ENCODE measurements around the gene ZNF554.

The ZNF554 gene

GRCh38 chr19:2827840-2828489, 8.3 kb downstream of the ZNF554 start:
- no peak for DNase-seq (ENCODE audit: low read depth)

DNA sequence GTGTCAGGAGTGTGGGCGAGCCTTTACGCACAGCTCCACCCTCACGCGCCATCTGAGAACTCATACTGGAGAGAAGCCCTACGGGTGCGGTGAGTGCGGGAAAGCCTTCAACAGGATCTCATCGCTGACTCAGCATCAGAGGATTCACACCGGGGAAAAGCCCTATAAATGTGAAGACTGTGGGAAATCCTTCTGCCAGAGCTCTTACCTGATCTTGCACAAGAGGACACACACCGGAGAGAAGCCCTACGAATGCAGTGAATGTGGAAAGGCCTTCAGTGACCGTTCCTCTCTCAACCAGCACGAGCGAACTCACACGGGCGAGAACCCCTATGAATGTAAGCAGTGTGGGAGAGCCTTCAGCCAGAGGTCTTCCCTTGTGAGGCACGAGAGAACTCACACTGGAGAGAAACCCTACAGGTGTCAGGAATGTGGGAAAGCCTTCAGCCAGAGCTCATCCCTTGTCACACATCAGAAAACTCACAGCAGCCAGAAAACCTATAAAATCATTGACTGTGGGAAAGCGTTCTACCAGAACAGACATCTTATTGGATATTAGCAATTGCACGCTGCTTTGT, 14.7 kb downstream of the ZNF554 start:
- no peak for DNase-seq (ENCODE audit: low read depth)

DNA sequence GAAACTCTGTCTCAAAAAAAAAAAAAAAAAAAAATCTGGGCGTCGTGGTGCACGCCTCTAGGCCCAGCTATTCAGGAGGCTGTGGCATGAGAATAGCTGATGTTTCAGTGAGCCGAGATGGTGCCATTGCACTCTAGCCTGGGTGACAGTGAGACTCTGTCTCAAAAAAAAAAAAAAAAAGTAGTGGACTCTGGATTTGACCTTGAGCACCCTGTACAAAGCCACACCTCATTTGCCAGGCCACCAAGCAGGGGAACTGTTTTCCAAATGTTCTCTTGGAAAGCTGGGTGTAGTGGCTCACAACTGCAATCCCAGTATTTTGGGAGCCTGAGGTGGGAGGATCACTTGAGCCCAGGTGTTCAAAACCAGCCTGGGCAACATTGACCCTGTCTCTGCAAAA, 17.8 kb downstream of the ZNF554 start:
- DNase-seq (ENCODE audit: low read depth), result no peak

DNA sequence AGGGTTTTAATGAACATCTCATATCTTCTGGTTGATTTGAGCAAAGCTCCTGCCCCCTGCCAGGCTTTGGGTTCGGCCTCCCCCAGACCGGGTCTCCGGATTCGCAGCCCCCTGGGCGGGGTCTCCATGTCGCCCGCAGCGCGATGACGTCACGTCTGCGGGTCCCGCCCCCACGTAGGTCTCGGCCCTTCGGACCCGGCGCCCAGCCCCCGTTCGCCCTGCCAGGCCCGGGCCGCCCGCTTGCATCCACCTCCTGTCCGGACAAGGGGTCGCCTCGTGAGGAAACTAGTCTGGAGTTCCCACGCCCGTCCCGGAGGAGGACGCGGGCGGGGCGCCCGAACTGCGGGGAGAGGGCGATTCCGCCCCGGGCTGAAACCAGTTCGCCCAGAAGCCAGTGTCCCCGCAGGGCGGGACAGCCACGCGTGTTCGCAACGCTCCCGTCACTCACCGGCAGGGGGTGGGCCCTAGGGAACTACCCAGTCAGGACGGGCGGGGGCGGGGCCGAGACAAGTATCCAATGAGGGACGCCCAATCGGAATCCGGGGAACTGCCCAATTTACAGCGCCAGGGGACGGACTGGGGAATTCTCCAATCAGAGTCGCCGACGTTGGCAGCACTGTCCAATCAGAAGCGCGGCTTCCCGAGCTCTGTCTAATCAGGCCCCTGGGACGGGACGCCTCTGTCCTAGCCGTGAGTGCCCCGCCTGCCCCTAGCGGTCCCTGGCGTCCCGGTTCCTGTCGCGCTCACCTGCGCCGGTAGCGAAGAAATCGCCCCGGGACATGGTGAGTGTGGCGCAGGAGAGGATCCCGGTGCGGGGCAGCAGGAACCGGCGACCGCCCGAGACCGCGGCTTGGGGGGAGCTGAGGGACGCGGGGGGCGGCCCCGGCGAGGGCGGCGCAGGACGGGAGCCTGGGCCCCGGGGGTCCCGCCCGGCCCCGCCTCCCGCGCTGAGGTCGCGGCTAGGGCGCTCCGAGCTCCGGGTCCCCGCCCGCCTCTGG, 21.4 kb downstream of the ZNF554 start, which contains the start of gene ZNF555:
Gene ZNF555 (plus strand): TSS at position 682 of the 998 bp plus-strand sequence. CDS start 98 bp downstream, at position 780.
- peak; percentile 99 for DNase-seq (ENCODE audit: low read depth)

GRCh38 chr19:2841855-2842574, 22.3 kb downstream of the ZNF554 start:
- no peak for DNase-seq (ENCODE audit: low read depth)

GRCh38 chr19:2845107-2845506, 25.4 kb downstream of the ZNF554 start:
- no peak for DNase-seq (ENCODE audit: low read depth)

DNA sequence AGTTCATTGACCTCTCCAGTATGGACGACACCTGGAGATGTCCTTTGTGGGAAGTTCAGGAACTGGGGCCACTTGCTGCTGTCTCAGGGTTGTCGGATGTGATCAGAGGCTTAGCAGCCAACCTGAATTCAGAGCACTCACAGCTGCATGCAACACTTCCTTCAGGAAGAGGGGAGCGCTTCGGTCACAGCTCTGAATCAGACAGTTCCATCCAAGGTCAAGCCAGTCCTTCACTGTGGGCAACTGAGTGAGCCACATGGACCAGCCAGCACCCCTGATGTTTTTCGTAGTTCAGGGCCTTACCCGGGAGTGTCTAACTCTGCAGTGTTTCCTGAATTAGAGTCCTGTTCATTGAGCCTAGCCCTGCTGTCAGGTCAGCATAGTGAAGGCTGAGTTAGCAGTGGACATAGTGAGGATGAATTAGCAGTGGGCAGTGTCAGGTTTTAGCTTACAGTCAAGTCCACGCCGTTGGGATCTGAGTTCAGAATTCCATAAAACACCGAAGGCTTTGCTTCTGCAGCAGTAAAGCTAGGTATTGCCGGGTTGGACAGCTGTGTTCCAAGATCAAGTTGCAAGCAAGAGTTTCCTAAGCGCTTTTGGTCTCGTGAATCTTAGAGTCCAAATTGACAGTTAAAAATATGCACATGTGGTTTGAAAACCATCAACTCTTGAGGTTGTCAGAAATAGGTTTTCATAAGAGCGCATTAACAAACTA, 26.7 kb downstream of the ZNF554 start:
- no peak for DNase-seq (ENCODE audit: low read depth)

GRCh38 chr19:2847507-2847906, 27.8 kb downstream of the ZNF554 start:
- DNase-seq (ENCODE audit: low read depth), result no peak

GRCh38 chr19:2848616-2849015, 28.9 kb downstream of the ZNF554 start:
- DNase-seq (ENCODE audit: low read depth), result no peak

- no peak for DNase-seq (ENCODE audit: low read depth)
Observed at GRCh38 chr19:2850256-2850925, 30.7 kb downstream of the ZNF554 start.

DNA sequence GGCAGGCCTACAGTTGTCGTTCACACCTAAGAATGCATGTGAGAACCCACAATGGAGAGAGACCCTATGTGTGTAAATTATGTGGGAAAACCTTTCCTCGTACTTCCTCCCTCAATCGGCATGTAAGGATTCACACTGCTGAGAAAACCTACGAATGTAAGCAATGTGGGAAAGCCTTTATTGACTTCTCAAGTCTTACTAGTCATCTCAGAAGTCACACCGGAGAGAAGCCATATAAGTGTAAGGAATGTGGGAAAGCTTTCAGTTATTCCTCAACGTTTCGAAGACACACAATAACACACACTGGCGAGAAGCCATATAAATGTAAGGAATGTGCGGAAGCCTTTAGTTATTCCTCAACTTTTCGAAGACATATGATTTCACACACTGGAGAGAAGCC, 32.9 kb downstream of the ZNF554 start:
- no peak for DNase-seq (ENCODE audit: low read depth)

DNA sequence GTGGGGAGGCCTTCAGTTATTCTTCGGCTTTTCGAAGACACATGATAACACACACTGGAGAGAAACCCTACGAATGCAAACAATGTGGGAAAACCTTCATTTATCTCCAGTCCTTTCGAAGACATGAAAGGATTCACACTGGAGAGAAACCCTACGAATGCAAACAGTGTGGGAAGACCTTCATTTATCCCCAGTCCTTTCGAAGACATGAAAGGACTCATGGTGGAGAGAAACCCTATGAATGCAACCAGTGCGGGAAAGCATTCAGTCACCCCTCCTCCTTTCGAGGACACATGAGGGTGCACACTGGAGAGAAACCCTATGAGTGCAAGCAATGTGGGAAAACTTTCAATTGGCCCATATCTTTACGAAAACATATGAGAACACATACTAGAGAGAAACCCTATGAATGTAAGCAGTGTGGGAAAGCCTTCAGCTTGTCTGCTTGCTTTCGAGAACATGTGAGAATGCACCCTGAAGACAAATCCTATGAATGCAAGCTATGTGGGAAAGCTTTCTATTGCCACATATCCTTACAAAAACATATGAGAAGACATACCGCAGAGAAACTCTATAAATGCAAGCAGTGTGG, 33.4 kb downstream of the ZNF554 start:
- no peak for DNase-seq (ENCODE audit: low read depth)

DNA sequence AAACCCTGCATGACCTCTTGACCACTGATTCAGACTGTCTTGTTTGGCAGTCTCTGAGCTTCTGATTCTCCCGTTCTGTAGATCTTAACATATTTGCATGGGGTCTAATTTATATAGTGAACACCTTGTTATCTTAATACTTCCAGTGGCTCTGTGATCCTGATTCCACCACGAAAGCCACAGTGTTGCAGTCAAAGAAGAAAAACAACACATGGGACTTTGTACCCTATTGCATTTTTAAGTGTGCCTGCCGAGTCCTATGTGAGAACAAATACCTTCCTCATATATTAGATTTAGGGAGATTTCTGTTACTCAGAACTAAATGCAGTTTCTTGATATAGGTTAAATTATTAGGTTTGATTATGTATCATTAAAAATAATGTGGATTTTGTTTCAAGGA, 35.2 kb downstream of the ZNF554 start:
- DNase-seq (ENCODE audit: low read depth), result no peak

DNA sequence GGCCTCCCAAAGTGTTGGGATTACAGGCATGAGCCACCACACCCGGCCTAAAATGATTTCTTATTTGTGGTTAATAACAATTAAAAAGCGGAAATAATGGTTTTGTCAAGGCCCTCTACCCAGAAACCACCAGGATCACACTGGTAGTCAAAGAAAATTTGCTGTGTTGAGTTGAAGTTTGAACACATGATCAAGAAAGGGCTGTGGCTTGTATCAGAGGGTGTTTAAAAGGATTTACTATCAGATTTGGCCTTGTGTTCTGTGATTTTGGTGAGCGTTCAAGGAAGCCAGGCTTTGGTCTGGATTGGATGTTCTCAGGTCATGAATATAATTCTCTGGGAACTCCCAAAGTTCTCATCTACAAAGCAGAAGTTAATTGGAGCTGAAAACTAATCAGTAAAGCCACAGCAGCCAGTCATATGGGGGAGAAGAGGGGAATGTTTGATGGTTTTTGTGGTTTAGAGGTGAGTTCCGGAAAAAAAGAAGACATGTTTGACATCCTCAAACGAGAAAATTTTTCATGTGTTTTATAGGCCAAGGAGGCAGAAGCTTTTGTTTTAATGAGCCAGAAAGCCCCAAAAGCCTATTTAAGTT, 36.9 kb downstream of the ZNF554 start:
- DNase-seq (ENCODE audit: low read depth), result no peak

GRCh38 chr19:2858864-2859263, 39.2 kb downstream of the ZNF554 start:
- DNase-seq (ENCODE audit: low read depth), result no peak

DNA sequence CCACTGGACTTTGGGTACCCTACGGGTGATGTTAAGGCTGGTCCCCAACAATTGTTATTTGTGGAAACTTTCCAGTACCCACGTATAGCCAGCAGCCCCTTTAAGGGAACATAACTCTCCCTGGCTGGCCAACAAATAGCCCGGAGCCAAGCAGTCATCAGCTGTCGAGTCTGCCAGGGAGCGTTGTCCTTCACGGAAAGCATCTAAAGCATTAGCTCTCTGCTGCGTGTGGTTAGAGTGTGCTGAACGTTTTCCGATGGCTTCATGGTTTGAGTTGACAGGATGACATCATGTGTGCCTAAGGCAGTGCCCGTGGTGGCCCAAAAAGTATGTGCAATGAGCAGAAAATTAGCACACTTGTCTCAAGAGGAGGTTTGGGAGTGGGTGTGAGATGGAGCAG, 44.1 kb downstream of the ZNF554 start:
- DNase-seq (ENCODE audit: low read depth), result no peak

- no peak for DNase-seq (ENCODE audit: low read depth)
Observed at GRCh38 chr19:2865334-2866100, 45.8 kb downstream of the ZNF554 start.

DNA sequence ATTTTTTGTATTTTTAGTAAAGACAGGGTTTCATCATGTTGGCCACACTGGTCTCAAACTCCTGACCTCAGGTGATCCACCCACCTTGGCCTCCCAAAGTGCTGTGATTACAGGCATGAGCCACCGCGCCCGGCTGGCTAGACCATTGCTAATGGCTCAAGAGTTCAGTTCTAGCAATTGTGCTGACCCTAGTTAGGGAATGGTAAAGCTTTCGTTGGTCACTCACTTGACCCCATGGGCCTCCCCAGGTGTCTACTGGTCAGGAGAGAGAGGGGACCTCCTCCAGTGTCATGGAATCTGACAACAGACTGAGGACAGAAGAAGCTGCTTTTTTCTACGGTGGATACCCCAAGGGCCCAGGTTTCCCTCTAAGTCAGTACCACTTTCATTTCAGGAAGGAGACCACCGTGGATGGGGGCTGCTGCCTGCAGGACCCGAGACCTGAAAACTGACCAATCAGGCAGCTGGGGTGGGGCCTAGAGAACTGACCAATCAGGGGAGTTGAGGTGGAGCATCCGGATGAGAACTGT, 46.9 kb downstream of the ZNF554 start:
- no peak for DNase-seq (ENCODE audit: low read depth)

Data from fibroblast of gingiva (primary cell).